Uterus (tissue), 4 donors: ENCODE results near the gene ZFAND2B. TPM values are rescaled to one million over a fixed set of nuclear protein-coding genes. Genes with fewer than 3 reads are reported as not detected.
A peak's percentile ranks its signal among the peaks of the same experiment; 100 is the strongest.

Experiments
- DNase-seq, 2 donors: peaks; one replicate each; pipeline ENCODE4 v3.0.0-alpha.2; 2019 to 2020
- H3K27ac ChIP-seq, 2 donors: fragments of 200-600 bp; sonication (generic); 1 replicate in 1 of 2; 2 replicates in 1 of 2; pipeline ENCODE4 v1.5.1; 2016 to 2018
- H3K27me3 ChIP-seq, 2 donors: fragments of 200-600 bp; sonication (generic); one replicate each; pipeline ENCODE4 v1.5.1; 2018 to 2019; ENCODE audit warnings: control low read depth in 1 of 2
- H3K36me3 ChIP-seq, 2 donors: fragments of 200-600 bp; sonication (generic); one replicate each; pipeline ENCODE4 v1.5.1; 2019; ENCODE audit warnings: control low read depth in 1 of 2
- H3K4me1 ChIP-seq, 2 donors: fragments of 200-600 bp; sonication (generic); one replicate each; pipeline ENCODE4 v1.5.1; 2018 to 2019; ENCODE audit warnings: control low read depth in 1 of 2
- H3K4me3 ChIP-seq, 2 donors: fragments of 200-600 bp; sonication (generic); 1 replicate in 1 of 2; 2 replicates in 1 of 2; pipeline ENCODE4 v1.5.1; 2018 to 2019; ENCODE audit warnings: mild to moderate bottlenecking in 1 of 2
- H3K9me3 ChIP-seq, 2 donors: fragments of 200-600 bp; sonication (generic); one replicate each; pipeline ENCODE4 v1.5.1; 2019; ENCODE audit warnings: control low read depth in 1 of 2
- POLR2A ChIP-seq, 2 donors: fragments of 450-650 bp; IDR thresholded peaks; one replicate each; pipeline ENCODE4 v1.6.1; 2016; ENCODE audit warnings: antibody characterized with exemption in 2 of 2, mild to moderate bottlenecking in 1 of 2, moderate library complexity in 1 of 2
- intact Hi-C: fragments of 100-400 bp; cut with DNase I; formaldehyde crosslinking; loops from one replicate; pipeline ENCODE4 v1.15.1; 2023; ENCODE audit warnings: low total_unique reads
- total RNA-seq, 4 donors: library from RNA; depleted of rRNA in 3 of 4; stranded (reverse); fragments of >200 nt in 3 of 4; gene quantifications; one replicate each; pipeline versions ENCODE4 v1.1.0 to v1.2.4, GENCODE V29; 2014 to 2023
- TF ChIP-seq, protein P1 (sequence below), 4 experiments: fragments of 200-600 bp in 2 of 4; fragments of 450-650 bp in 2 of 4; sonication (generic) in 2 of 4; IDR thresholded peaks; one replicate each; pipeline ENCODE4 v1.5.1; 2016 to 2019; ENCODE audit warnings: antibody characterized with exemption in 4 of 4, mild to moderate bottlenecking in 2 of 4, moderate library complexity in 1 of 4
- donor health status: DM: yes; HTN: yes; CAD: no.

ZFAND2B gene
- total RNA-seq, 4 donors from 2014 or later, result 21.7 to 212 (median 45.2) TPM

DNA sequence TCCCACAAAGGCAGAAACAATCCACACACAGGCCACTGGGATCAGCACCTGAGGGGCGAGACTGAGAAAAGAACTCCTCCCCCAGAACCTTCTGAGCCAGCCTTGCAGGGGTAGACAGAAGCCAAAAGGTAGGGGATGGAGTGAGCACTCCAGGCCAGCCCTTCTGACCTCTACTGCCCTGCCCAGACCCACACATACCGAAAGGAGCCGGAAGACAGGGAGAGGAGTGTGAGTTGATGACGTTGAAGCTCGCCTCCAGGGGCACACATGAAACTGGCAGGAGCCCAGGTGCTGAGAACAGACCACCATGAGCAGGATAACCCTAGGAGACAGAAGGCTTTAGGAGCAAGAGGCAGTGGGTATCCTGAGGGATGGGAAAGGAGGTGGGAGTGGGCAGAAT is 38.6 kb upstream of the ZFAND2B start:
- H3K4me1 ChIP-seq, result no peaks in the 10 kb centered on the region
- no peak for DNase-seq
- H3K27ac ChIP-seq, result no peak overlapping the region
- TF ChIP-seq, protein P1, sequence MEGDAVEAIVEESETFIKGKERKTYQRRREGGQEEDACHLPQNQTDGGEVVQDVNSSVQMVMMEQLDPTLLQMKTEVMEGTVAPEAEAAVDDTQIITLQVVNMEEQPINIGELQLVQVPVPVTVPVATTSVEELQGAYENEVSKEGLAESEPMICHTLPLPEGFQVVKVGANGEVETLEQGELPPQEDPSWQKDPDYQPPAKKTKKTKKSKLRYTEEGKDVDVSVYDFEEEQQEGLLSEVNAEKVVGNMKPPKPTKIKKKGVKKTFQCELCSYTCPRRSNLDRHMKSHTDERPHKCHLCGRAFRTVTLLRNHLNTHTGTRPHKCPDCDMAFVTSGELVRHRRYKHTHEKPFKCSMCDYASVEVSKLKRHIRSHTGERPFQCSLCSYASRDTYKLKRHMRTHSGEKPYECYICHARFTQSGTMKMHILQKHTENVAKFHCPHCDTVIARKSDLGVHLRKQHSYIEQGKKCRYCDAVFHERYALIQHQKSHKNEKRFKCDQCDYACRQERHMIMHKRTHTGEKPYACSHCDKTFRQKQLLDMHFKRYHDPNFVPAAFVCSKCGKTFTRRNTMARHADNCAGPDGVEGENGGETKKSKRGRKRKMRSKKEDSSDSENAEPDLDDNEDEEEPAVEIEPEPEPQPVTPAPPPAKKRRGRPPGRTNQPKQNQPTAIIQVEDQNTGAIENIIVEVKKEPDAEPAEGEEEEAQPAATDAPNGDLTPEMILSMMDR (IDR thresholded peaks at IDR 0.05), result no peak
- intact Hi-C loops, result no loop called here
- no peak overlapping the region for H3K4me3 ChIP-seq
- H3K27me3 ChIP-seq, result no peaks in the 10 kb centered on the region
- H3K9me3 ChIP-seq, result no peaks in the 10 kb centered on the region
- no peaks in the 10 kb centered on the region for H3K36me3 ChIP-seq

DNA sequence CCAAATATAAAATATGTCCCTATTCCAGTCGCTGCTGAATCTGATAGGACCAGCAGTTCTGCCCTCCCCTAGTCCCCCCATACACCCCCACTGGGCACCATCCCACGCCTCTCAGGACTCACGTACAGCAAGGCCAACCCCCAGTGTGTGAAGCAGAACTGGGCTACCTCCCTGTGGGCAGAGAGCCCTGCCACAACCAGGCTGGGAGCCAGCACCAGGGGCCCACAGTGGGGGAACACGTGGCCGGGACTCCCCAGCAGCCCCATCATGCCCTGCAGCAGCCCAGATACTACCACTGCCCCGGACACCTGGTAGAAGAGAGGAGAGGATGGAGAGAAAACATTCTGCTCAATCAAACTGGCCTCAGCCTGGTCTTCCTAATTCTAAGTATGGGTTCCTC is 38.1 kb upstream of the ZFAND2B start:
- no peak for DNase-seq
- Histone ChIP-seq H3K4me1 (no peaks in the 10 kb centered on the region), H3K27ac (no peak overlapping the region), H3K27me3 (no peaks in the 10 kb centered on the region), H3K36me3 (no peaks in the 10 kb centered on the region), H3K9me3 (no peaks in the 10 kb centered on the region), H3K4me3 (no peak overlapping the region)
- intact Hi-C loops, result no loop called here
- TF ChIP-seq, protein P1 (IDR thresholded peaks at IDR 0.05), result no peak
- TF ChIP-seq POLR2A (IDR thresholded peaks at IDR 0.05), result no peak

DNA sequence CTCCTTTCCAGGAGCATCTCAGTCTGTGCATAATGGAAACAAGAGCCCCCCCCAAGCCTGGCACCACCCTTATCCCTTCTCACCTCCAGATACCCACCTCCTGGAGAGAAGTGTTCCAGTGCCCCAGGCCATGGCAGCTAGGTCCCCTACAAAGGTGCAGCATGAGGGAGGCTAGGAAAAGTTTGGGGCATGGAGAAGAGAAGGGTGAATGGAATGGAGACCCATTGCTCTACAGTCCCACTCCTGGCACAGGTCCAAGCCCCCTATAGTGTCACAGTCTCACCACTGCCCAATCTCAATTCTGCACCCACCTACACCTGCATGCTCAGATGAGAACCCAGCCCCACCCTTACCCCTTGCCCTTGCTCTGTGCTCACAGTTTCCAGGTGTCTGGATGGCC is 37.6 kb upstream of the ZFAND2B start:
- no peaks in the 10 kb centered on the region for H3K27me3 ChIP-seq
- H3K4me1 ChIP-seq, result no peaks in the 10 kb centered on the region
- no peaks in the 10 kb centered on the region for H3K9me3 ChIP-seq
- no peak overlapping the region for H3K27ac ChIP-seq
- DNase-seq, result no peak
- no peak overlapping the region for H3K4me3 ChIP-seq
- no peak for TF ChIP-seq POLR2A (IDR thresholded peaks at IDR 0.05)
- no peaks in the 10 kb centered on the region for H3K36me3 ChIP-seq
- intact Hi-C loops, result no loop called here

GRCh38 chr2:219169930-219170654 is 36.5 kb upstream of the ZFAND2B start, which contains the start of gene SLC23A3:
TSS of gene SLC23A3 (minus strand) at chr2:219170029. CDS start at chr2:219169984, 45 bp downstream.
- no peaks in the 10 kb centered on the region for H3K9me3 ChIP-seq
- no peaks in the 10 kb centered on the region for H3K4me1 ChIP-seq
- no peaks in the 10 kb centered on the region for H3K36me3 ChIP-seq
- intact Hi-C loops, result no loop called here
- peak within 1 kb of the TSS; percentile 3 to 56 for H3K27ac ChIP-seq
- no peaks in the 10 kb centered on the region for H3K27me3 ChIP-seq
- TF ChIP-seq, protein P1 (IDR thresholded peaks at IDR 0.05), result no peak
- TF ChIP-seq POLR2A (IDR thresholded peaks at IDR 0.05), result no peak
- no peak within 1 kb of the TSS for H3K4me3 ChIP-seq
- DNase-seq, result no peak

- H3K4me1 ChIP-seq, result no peaks in the 10 kb centered on the region
- intact Hi-C loops, result no loop called here
- no peak for TF ChIP-seq POLR2A (IDR thresholded peaks at IDR 0.05)
- TF ChIP-seq, protein P1 (IDR thresholded peaks at IDR 0.05), result peak; percentile 43 to 61 (median 50)
Observed at GRCh38 chr2:219171231-219171651, 35.3 kb upstream of the ZFAND2B start.

More at GRCh38 chr2:219171231-219171651, 35.3 kb upstream of the ZFAND2B start:
- peak overlapping the region; percentile 56 to 72 for H3K27ac ChIP-seq
- H3K4me3 ChIP-seq, result no peak overlapping the region
- DNase-seq, result peak; percentile 46 to 62
- H3K27me3 ChIP-seq, result no peaks in the 10 kb centered on the region
- no peaks in the 10 kb centered on the region for H3K36me3 ChIP-seq
- no peaks in the 10 kb centered on the region for H3K9me3 ChIP-seq
